NCI-H1694 treated with DMSO at 0.1 percent for 48 hours (cell line): ENCODE results near the gene ICAM3.
"Not testable (repeated sequence)": the region's sequence is repeated elsewhere in the genome, so short reads cannot be mapped to it uniquely, and the experiment has no call there.

Source experiments
- DNase-seq: peaks from one replicate; lab custom pipeline; 2025; lab: John Stamatoyannopoulos, UW

Gene ICAM3

GRCh38 chr19:10346509-10346908 lies 7.1 kb upstream of the ICAM3 start:
- no peak for DNase-seq

GRCh38 chr19:10344780-10345179 lies 5.4 kb upstream of the ICAM3 start:
- DNase-seq = no peak

- DNase-seq = no peak
These were observed 4.1 kb upstream of the ICAM3 start for GRCh38 chr19:10343495-10343894.

GRCh38 chr19:10339977-10340376 lies 553 bp upstream of the ICAM3 start:
- no peak for DNase-seq

- no peak for DNase-seq
These were observed 484 bp downstream of the ICAM3 start for GRCh38 chr19:10338940-10339339.

- not testable (repeated sequence) for DNase-seq
These were observed 2.7 kb downstream of the ICAM3 start for GRCh38 chr19:10336725-10337124.

- DNase-seq = no peak
These were observed 4.0 kb downstream of the ICAM3 start for GRCh38 chr19:10335352-10335985.

GRCh38 chr19:10334588-10335351 lies 4.7 kb downstream of the ICAM3 start:
- peak; percentile 3 for DNase-seq

GRCh38 chr19:10333758-10334587 lies 5.5 kb downstream of the ICAM3 start:
- no peak for DNase-seq

GRCh38 chr19:10332965-10333757 lies 6.3 kb downstream of the ICAM3 start, which contains the start of gene RAVER1:
Gene RAVER1, minus strand, starts transcription at chr19:10333529. Its CDS starts 22 bp downstream, at chr19:10333507.
- peak; percentile 90 for DNase-seq

GRCh38 chr19:10332158-10332964 lies 7.1 kb downstream of the ICAM3 start:
- DNase-seq = peak; percentile 37

- no peak for DNase-seq
These were observed 9.9 kb downstream of the ICAM3 start for GRCh38 chr19:10329555-10329954.

- no peak for DNase-seq
These were observed 10.6 kb downstream of the ICAM3 start for GRCh38 chr19:10328558-10329429.

GRCh38 chr19:10327793-10328192 lies 11.6 kb downstream of the ICAM3 start:
- no peak for DNase-seq

- DNase-seq = no peak
These were observed 13.7 kb downstream of the ICAM3 start for GRCh38 chr19:10325732-10326131.

GRCh38 chr19:10321874-10322835 lies 17.3 kb downstream of the ICAM3 start:
- no peak for DNase-seq

- DNase-seq = no peak
These were observed 18.0 kb downstream of the ICAM3 start for GRCh38 chr19:10321417-10321797.

- DNase-seq = no peak
These were observed 18.6 kb downstream of the ICAM3 start for GRCh38 chr19:10320602-10321416.
